Ovary (tissue), 9 donors: ENCODE measurements around the gene ULBP2. TPM values are rescaled to one million over a fixed set of nuclear protein-coding genes. Genes with fewer than 3 reads are reported as not detected.

Source experiments
- DNase-seq, 5 donors: peaks; one replicate each; pipeline ENCODE4 v3.0.0-alpha.2; 2019 to 2020
- H3K27ac ChIP-seq, 2 donors: fragments of 200-600 bp; one replicate each; pipeline versions ENCODE4 v1.5.1 to v1.8.0; 2019 to 2022
- H3K27me3 ChIP-seq: fragments of 200-600 bp; one replicate; pipeline ENCODE4 v1.8.0; 2022
- H3K36me3 ChIP-seq: fragments of 200-600 bp; sonication (generic); one replicate; pipeline ENCODE4 v1.5.1; 2019
- H3K4me1 ChIP-seq: one replicate; pipeline ENCODE4 v1.8.1; 2013; ENCODE audit warnings: mild to moderate bottlenecking, moderate library complexity; ENCODE audit not compliant: insufficient read depth
- H3K4me3 ChIP-seq: fragments of 200-600 bp; sonication (generic); one replicate; pipeline ENCODE4 v1.5.1; 2017
- H3K9me3 ChIP-seq, 2 donors: fragments of 200-600 bp in 1 of 2; sonication (generic) in 1 of 2; one replicate each; pipeline versions ENCODE4 v1.5.1 to v1.8.1; 2013 to 2019; ENCODE audit warnings: mild to moderate bottlenecking in 1 of 2, moderate library complexity in 1 of 2
- CTCF ChIP-seq, 3 donors: fragments of 450-650 bp in 2 of 3; fragments of 200-600 bp in 1 of 3; IDR thresholded peaks; one replicate each; pipeline versions ENCODE4 v1.5.1 to v1.8.0; 2016 to 2022; ENCODE audit warnings: antibody characterized with exemption in 3 of 3, mild to moderate bottlenecking in 1 of 3
- EP300 ChIP-seq: sonication (generic); formaldehyde crosslinking; IDR thresholded peaks from one replicate; pipeline ENCODE4 v1.6.1; 2017; ENCODE audit warnings: antibody characterized with exemption
- POLR2A ChIP-seq: fragments of 450-650 bp; IDR thresholded peaks from one replicate; pipeline ENCODE4 v1.6.1; 2017; ENCODE audit warnings: antibody characterized with exemption, mild to moderate bottlenecking, moderate library complexity
- WGBS, 3 donors: extraction: QIAGEN DNeasy Blood & Tissue Kit in 1 of 3; methylation state at CpG; one replicate each; pipeline versions ENCODE4 v1.1.5 to v1.1.7; 2013 to 2017; 5-methylcytosine and 5-hydroxymethylcytosine counted together
- intact Hi-C, 4 donors: fragments of 100-400 bp; cut with DNase I; formaldehyde crosslinking; loops; one replicate each; pipeline versions ENCODE4 v1.11.0 to v1.15.1; 2022 to 2023
- polyA plus RNA-seq, 2 donors: library from polyadenylated mRNA; stranded (reverse); fragments of 200-250 nt in 1 of 2; fragments of 350-450 nt in 1 of 2; fragmentation: Illumina TruSeq in 1 of 2; extraction: RNeasy Lipid Tissue Mini Kit (QIAGEN cat#74804) in 1 of 2; gene quantifications; one replicate each; pipeline ENCODE4 v1.2.3, GENCODE V29; 2013 to 2014
- total RNA-seq, 7 donors: library from RNA; depleted of rRNA in 2 of 7; stranded (reverse); fragments of >200 nt in 2 of 7; fragmentation: NEBNext Ultra II Directional in 3 of 7; extraction: Animal tissue kit (Norgen Biotek cat#: 25700) in 3 of 7; gene quantifications; one replicate each; pipeline versions ENCODE4 v1.1.0 to v1.2.4, GENCODE V29; 2016 to 2023
- donor health status: DM: no; HTN: no; CAD: no; lungs with moderate emphysema.
- donor health status: DM: no; HTN: no; CAD: no.
- donor health status: Bipolar disorder and iron deficiency.
- donor health status: DM: yes; HTN: yes; CAD: no.
- donor health status: DM: no; HTN: no; CAD: no.
- donor health status: DM: yes; HTN: yes; CAD: no.

Gene ULBP2
- total and polyA plus RNA-seq, 9 donors: 0.08 to 3.6 (median 0.23) TPM; not detected in 6

- no peaks in the 10 kb centered on the region for H3K27me3 ChIP-seq
- H3K4me1 ChIP-seq: peaks cover 20% of the 10 kb centered on the region
- no peaks in the 10 kb centered on the region for H3K36me3 ChIP-seq
- TF ChIP-seq POLR2A (no peak), EP300 (no peak), CTCF (IDR thresholded peaks at IDR 0.05) (no peak)
- peak; percentile 85 to 94 (median 91) for DNase-seq
- H3K9me3 ChIP-seq: no peaks in the 10 kb centered on the region
- H3K4me3 ChIP-seq: peak overlapping the region; percentile 25
- peak overlapping the region; percentile 30 to 66 for H3K27ac ChIP-seq
- intact Hi-C loops: no loop called here
- 11 to 16% (median 15%) methylated on average over 13 of the region's 13 CpGs for WGBS, 3 donors
These were observed 44.7 kb upstream of the ULBP2 start for GRCh38 chr6:149897015-149897697.

- Histone ChIP-seq H3K27ac (peak within 1 kb of the TSS; percentile 30 to 66), H3K4me1 (peaks cover 20% of the 10 kb centered on the region), H3K27me3 (no peaks in the 10 kb centered on the region), H3K9me3 (no peaks in the 10 kb centered on the region), H3K4me3 (peak within 1 kb of the TSS; percentile 25), H3K36me3 (no peaks in the 10 kb centered on the region)
- intact Hi-C loops: no loop called here
- 79 to 81% (median 81%) methylated on average over 17 of the region's 17 CpGs for WGBS, 3 donors
- no peak for TF ChIP-seq POLR2A
- TF ChIP-seq EP300: no peak
- TF ChIP-seq CTCF (IDR thresholded peaks at IDR 0.05): no peak
- peak in 1 of 5 donors; percentile 31 for DNase-seq
These were observed 43.7 kb upstream of the ULBP2 start, which contains the start of gene RAET1E for GRCh38 chr6:149897855-149898744. TSS of gene RAET1E (minus strand) at chr6:149898113. CDS start at chr6:149890901, 7,212 bp downstream.

GRCh38 chr6:149898966-149899365 lies 42.8 kb upstream of the ULBP2 start:
- Histone ChIP-seq H3K4me3 (no peak overlapping the region), H3K9me3 (no peaks in the 10 kb centered on the region), H3K36me3 (no peaks in the 10 kb centered on the region), H3K4me1 (peaks cover 20% of the 10 kb centered on the region), H3K27ac (no peak overlapping the region), H3K27me3 (no peaks in the 10 kb centered on the region)
- WGBS, 3 donors: 94 to 98% (median 95%) methylated on average over 9 of the region's 9 CpGs
- peak in 1 of 5 donors; percentile 30 for DNase-seq
- intact Hi-C loops: no loop called here
- no peak for TF ChIP-seq POLR2A
- no peak for TF ChIP-seq EP300
- TF ChIP-seq CTCF (IDR thresholded peaks at IDR 0.05): no peak

- TF ChIP-seq CTCF (IDR thresholded peaks at IDR 0.05) (no peak), POLR2A (no peak), EP300 (no peak)
- Histone ChIP-seq H3K9me3 (no peaks in the 10 kb centered on the region), H3K4me1 (peaks cover 20% of the 10 kb centered on the region), H3K27me3 (no peaks in the 10 kb centered on the region), H3K36me3 (no peaks in the 10 kb centered on the region), H3K27ac (no peak overlapping the region), H3K4me3 (no peak overlapping the region)
- peak in 1 of 5 donors; percentile 7 for DNase-seq
- intact Hi-C loops: no loop called here
- 81 to 96% (median 85%) methylated on average over 6 of the region's 6 CpGs for WGBS, 3 donors
These were observed 42.3 kb upstream of the ULBP2 start for GRCh38 chr6:149899486-149899885.
